Neural crest cell (in vitro differentiated cells): ENCODE measurements around the gene EIF3K. TPM values are rescaled to one million over a fixed set of nuclear protein-coding genes. Genes with fewer than 3 reads are reported as not detected.
"Not testable (repeated sequence)": the region's sequence is repeated elsewhere in the genome, so short reads cannot be mapped to it uniquely, and the experiment has no call there.

Source experiments
- DNase-seq: peaks from one replicate; pipeline ENCODE4 v3.0.0; 2021; ENCODE audit warnings: low read depth, mixed read lengths, low spot score
- H3K27ac Mint-ChIP-seq: one replicate; pipeline ENCODE4 v1.8.0; 2021; ENCODE audit warnings: mild to moderate bottlenecking, mixed read lengths; ENCODE audit not compliant: unreplicated experiment
- H3K27me3 Mint-ChIP-seq: 2 replicates; pipeline ENCODE4 v1.8.0; 2021; ENCODE audit warnings: low read depth, mild to moderate bottlenecking, mixed read lengths
- H3K36me3 Mint-ChIP-seq: 2 replicates; pipeline ENCODE4 v1.8.0; 2021; ENCODE audit warnings: low read depth, mild to moderate bottlenecking, mixed read lengths
- H3K4me1 Mint-ChIP-seq: 2 replicates; pipeline ENCODE4 v1.8.0; 2021; ENCODE audit warnings: mixed read lengths
- H3K4me3 Mint-ChIP-seq: one replicate; pipeline ENCODE4 v1.8.0; 2021; ENCODE audit warnings: mild to moderate bottlenecking, mixed read lengths
- H3K9me3 Mint-ChIP-seq: 2 replicates; pipeline ENCODE4 v1.8.0; 2021; ENCODE audit warnings: mixed read lengths
- CTCF ChIP-seq: fragments of 200-600 bp; sonication (generic); conservative IDR thresholded peaks from 2 replicates; pipeline ENCODE4 v1.5.0; 2021; ENCODE audit warnings: antibody characterized with exemption, mild to moderate bottlenecking
- total RNA-seq: library from RNA; stranded (reverse); gene quantifications from 2 replicates; pipeline ENCODE4 v1.2.1, GENCODE V29; 2021

Gene EIF3K
- total RNA-seq, 1 donor from 2014 or later = 255 TPM

- H3K4me3 Mint-ChIP-seq = peak overlapping the region; percentile 99
- DNase-seq = no peak
- H3K27ac Mint-ChIP-seq = peak overlapping the region; percentile 100
- H3K9me3 Mint-ChIP-seq = no peaks in the 10 kb centered on the region
- H3K4me1 Mint-ChIP-seq = peaks cover 20% of the 10 kb centered on the region
- no peaks in the 10 kb centered on the region for H3K27me3 Mint-ChIP-seq
- TF ChIP-seq CTCF = no peak
- peaks cover 7% of the 10 kb centered on the region for H3K36me3 Mint-ChIP-seq
These were observed 580 bp downstream of the EIF3K start for GRCh38 chr19:38619361-38620174.

DNA sequence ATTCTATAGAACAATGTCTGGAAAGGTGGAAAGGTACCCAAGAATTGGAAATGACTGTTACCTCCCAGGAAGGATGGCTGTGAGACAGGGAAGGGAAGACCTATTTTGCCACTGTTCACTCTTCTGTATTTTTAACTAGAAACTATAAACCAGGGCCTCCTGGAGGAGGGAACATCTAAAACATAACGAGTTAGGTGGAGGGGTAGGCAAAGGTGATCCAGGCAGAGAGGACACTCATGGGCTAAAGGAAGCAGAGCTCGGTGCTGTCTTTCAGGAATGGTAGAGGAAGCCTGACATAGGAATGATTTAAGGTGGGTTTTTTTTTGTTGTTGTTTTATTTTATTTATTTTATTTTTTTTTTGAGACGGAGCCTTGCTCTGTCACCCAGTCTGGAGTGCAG lies 5.8 kb downstream of the EIF3K start:
- DNase-seq = no peak
- Mint-ChIP-seq H3K4me1 (peaks cover 2% of the 10 kb centered on the region), H3K36me3 (peaks cover 8% of the 10 kb centered on the region), H3K4me3 (no peak overlapping the region), H3K27ac (no peak overlapping the region), H3K9me3 (no peaks in the 10 kb centered on the region), H3K27me3 (no peaks in the 10 kb centered on the region)
- no peak for TF ChIP-seq CTCF

GRCh38 chr19:38626401-38626800 lies 7.4 kb downstream of the EIF3K start:
- H3K27ac Mint-ChIP-seq = no peak overlapping the region
- H3K4me3 Mint-ChIP-seq = peak overlapping the region; percentile 50
- no peak for TF ChIP-seq CTCF
- no peaks in the 10 kb centered on the region for H3K27me3 Mint-ChIP-seq
- no peaks in the 10 kb centered on the region for H3K9me3 Mint-ChIP-seq
- no peak for DNase-seq
- H3K36me3 Mint-ChIP-seq = peaks cover 8% of the 10 kb centered on the region
- no peaks in the 10 kb centered on the region for H3K4me1 Mint-ChIP-seq

- H3K4me1 Mint-ChIP-seq = no peaks in the 10 kb centered on the region
- DNase-seq = no peak
- no peaks in the 10 kb centered on the region for H3K27me3 Mint-ChIP-seq
- peaks cover 10% of the 10 kb centered on the region for H3K36me3 Mint-ChIP-seq
- peak overlapping the region; percentile 83 for H3K27ac Mint-ChIP-seq
- no peak for TF ChIP-seq CTCF
- H3K4me3 Mint-ChIP-seq = no peak overlapping the region
- no peaks in the 10 kb centered on the region for H3K9me3 Mint-ChIP-seq
These were observed 10.6 kb downstream of the EIF3K start for GRCh38 chr19:38629568-38629967.

DNA sequence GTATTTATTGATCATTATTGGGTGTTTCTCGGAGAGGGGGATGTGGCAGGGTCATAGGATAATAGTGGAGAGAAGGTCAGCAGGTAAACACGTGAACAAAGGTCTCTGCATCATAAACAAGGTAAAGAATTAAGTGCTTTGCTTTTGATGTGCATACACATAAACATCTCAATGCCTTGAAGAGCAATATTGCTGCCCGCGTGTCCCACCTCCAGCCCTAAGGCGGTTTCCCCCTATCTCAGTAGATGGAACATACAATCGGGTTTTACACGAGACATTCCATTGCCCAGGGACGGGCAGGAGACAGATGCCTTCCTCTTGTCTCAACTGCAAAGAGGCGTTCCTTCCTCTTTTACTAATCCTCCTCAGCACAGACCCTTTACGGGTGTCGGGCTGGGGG lies 12.3 kb downstream of the EIF3K start:
- H3K9me3 Mint-ChIP-seq, H3K36me3 Mint-ChIP-seq, H3K4me1 Mint-ChIP-seq, H3K4me3 Mint-ChIP-seq, H3K27ac Mint-ChIP-seq, H3K27me3 Mint-ChIP-seq, DNase-seq: not testable (repeated sequence)

DNA sequence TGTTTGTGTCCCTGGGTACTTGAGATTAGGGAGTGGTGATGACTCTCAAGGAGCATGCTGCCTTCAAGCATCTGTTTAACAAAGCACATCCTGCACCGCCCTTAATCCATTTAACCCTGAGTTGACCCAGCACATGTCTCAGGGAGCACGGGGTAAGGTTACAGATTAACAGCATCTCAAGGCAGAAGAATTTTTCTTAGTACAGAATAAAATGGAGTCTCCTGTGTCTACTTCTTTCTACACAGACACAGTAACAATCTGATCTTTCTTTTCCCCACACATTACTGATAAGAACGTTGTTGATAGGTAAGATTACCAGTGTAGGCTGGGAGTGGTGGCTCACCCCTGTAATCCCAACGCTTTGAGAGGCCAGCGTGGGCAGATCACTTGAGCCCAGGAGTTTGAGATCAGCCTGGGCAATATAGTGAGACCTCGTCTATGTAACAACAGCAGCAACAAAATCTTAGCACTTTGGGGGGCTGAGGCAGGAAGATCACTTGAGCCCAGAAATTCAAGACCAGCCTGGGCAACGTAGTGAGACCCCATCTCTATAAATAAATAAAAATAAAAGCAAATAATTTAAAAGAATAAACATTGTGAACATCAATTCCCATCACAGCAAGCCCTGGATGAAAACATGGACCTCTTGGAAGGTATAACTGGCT lies 13.0 kb downstream of the EIF3K start:
- not testable (repeated sequence) for H3K9me3 Mint-ChIP-seq, H3K36me3 Mint-ChIP-seq, H3K4me3 Mint-ChIP-seq, H3K27ac Mint-ChIP-seq, H3K27me3 Mint-ChIP-seq, DNase-seq, H3K4me1 Mint-ChIP-seq
